NCI-H748 (cell line): ENCODE data around the gene UACA.

Source experiments
- DNase-seq: peaks from one replicate; lab custom pipeline; 2025; ENCODE audit not compliant: unreplicated experiment; lab: John Stamatoyannopoulos, UW

Gene UACA

GRCh38 chr15:70710714-70711113, 52.6 kb downstream of the UACA start:
- DNase-seq, result no peak

GRCh38 chr15:70708839-70709238, 54.5 kb downstream of the UACA start:
- no peak for DNase-seq

DNA sequence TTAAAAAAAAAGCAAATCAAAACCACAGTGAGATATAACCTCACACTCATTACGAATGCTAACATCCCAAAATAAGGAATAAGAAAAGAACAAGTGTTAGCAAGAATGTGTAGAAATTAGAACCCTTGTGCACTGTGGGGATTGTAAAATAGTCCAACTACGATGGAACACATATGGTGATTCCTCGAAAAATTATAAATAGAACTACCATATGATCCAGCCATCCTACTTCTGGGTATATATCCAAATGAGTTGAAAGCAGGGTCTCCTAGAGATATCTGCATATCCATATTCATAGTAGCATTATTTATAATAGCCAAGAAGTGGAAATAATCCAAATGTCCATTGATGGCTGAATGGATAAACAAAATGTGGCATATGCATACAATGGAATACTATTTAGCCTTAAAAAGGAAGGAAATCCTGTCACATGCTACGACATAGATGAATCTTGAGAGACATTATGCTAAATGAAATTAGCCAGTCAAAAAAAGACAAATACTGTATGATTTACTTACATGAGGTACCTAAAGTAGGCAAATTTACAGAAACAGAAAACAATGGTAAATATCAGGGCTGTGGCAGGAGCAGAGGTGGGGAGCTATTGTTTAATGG, 55.6 kb downstream of the UACA start:
- DNase-seq, result no peak

- DNase-seq, result no peak
These were observed 58.6 kb downstream of the UACA start for GRCh38 chr15:70704731-70705130.

GRCh38 chr15:70704166-70704565, 59.2 kb downstream of the UACA start:
- DNase-seq, result peak; percentile 6

DNA sequence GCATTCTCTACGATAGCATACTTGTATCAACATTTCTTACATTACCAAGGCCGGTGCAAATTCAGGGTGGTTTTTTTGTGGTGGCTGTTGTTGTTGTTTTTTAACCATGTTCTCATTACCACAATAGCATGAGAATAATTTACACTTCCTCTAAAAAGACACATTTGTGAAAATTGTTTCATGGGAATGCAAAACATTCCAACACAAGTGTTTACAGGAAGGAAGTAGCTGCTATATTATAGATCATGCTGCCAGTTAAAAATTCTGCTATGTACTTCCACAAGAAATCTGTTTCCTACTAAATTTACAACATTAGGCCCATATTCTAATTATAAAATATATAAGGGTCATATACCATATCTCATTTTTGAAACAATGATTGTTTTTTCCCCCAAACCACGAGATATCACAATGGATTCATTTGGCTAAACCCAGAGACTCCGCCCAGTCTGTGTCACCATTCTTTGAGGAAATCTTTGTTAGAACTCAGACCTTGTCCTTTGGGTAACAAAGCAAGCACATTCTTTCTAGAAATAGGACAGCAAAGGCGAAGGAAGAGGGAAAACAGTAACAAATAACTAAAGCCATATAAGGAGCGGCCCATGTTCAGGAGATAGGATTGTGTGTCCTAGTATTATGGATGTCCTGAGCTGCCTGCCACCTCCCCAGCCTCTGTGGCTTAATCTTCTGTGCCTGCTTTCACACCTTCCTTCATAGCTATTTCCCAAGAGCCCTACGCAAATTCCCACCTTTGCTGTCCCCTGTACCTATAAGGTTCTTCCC, 60.1 kb downstream of the UACA start:
- no peak for DNase-seq

DNA sequence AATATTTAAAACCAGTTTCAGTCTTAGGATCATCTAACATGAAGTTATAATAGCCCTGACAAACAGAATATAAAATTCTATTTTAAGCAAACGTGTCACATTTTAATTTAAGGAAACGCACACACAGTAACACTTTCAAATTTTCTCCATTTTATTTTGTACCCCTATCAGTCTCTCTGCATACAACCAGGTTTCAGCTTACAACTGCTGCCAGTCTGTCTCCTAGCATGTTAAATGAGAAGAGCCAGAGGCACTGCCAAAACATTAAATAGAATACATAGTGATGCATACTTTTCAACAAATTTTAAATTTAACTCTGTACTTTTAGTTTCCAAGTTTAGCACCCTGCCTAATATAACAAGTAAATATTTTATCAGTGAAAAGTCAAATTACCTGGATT, 60.8 kb downstream of the UACA start:
- no peak for DNase-seq

DNA sequence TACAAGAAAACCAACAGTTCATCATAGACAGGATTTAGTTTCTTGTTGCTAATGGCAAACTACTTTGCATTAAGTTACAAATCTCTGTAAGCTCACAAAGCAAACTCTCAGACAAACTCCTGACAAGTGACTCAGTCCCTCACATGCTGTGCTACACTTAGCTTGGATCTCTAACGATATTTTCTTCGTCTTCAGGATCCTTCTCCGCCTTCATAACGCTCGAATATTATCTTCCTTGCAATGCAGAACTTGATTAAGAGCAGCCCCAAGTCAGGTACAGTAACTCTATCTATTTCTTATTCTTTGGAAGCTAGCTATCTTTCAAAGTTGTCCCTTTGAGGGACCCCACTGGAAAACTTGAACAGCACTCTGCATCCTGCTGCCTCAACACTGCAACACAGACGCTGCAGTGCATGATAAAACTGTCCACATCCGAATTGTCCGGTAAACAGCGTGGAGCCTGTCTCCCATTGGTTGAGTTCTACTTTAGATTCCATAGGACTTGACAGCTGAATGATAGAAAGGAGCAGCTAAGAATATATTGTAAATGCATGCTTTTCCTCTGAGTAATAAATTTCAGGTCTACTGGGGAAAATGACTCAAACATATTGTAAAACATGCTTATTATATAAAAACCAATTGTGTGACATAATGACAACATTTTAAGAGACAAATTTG, 61.3 kb downstream of the UACA start:
- DNase-seq, result no peak

DNA sequence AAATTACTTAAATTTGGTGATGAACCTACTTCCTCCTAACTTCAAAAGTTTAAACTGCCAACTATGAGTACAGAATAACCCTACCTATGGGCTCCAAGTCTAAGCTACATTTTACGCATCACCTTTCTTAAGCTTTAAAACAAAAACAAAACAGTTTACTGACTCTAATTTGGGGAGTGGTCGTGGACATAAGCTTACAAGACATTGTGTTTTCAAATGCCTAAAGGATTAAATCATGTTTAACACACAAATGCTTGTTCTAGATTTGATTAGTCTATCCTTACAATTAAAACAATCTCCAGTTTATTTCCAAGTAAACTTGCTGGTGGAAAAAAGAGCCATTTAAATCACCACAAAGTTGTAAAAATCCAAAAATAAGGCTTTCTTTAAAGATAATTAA, 62.2 kb downstream of the UACA start:
- no peak for DNase-seq

DNA sequence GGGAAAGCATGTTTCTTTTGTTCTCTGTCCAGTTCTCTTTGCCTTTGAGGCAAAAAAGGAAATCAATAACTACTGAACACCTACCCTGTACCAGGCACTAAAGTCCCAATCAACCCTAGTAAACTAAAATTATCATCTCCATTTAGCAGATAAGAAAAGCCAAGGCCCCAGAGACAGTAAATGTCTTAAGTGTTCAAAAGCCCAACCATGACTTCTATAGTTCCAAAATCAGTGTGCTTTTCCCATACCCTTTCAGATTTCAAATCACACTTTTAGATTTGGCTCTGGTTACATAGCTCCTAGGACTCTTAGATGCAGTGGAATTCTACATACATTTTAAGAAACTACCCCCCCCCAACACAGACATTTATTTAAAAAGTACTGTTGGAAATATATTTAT, 63.5 kb downstream of the UACA start:
- no peak for DNase-seq

DNA sequence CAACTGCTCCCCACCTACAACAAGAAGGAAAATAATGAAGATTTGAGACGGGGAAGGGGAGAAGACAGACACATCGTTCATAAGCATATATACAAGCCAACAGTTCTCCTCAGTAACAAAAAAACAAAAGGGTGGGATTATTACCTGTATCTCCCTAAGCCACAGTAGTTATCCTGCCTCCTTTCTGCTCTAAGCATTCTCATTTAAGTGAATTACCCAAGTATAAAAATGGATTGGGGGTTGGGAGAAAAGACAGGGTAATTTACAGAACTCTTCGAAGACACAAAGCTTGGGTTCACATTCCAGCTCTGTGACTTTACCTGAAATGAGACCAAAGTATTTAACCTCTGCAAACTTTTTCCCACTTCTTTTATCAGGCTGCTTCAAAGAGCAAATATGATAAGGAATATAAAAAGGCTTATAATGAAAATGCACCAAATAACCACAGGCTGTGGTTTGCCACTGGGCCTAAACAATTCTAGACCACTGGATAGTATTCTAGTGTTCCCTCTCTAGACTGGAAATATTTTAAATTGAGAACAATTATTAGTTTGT, 64.4 kb downstream of the UACA start:
- no peak for DNase-seq

GRCh38 chr15:70698426-70698825, 64.9 kb downstream of the UACA start:
- DNase-seq, result no peak

GRCh38 chr15:70690491-70691276, 72.7 kb downstream of the UACA start:
- DNase-seq, result no peak

DNA sequence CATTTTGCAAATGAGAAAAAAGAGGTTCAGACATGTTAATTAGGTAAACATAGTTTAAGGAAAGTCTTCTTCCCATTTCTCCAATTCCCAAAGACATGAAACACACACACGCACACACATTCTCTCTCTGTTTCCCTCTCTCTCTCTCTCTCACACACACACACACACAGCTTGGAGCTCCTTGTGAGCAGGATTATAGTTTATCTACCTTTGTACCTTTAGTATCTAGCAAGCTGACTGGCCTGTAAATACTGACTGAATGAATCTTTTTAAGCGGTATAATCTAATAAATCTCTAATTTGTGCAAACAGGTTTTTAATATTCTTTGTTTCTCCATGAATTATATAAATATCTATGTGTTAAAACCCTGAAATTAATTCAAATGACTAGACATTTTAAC, 73.3 kb downstream of the UACA start:
- DNase-seq, result no peak

- no peak for DNase-seq
These were observed 75.9 kb downstream of the UACA start for GRCh38 chr15:70687482-70687881.

DNA sequence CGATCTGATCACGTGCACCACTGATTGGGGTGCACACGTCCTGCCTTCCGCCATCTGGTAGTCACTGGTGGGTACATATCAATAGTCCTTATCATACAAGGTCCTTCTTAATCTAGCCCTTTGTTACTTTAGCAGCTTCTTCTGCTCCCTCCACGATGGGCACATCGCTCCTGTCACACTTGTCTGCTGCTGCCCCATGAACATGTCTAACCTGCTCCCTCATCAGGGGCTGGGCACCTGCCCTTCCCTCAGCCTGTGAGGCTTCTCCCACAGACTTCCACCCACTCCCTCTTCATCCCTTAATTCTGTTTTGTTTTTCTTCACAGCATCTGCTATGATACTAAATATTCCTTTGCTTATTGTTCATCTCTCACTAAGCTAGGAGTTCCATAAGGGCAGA, 82.5 kb downstream of the UACA start:
- no peak for DNase-seq

DNA sequence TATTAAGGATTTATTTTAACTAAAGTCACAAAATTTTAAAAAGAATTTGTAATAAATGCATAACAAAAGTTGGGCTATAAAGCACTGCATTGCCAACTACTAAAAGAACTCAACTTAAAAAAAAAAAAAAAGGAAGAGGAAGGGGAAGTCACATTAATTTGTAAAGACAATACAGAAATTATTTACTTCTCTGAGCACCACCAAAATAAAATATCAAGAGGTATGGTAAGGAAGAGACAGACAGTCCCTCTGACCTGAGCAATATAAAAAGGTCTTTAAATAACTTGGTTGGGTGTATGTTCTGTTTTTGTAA, 83.5 kb downstream of the UACA start:
- DNase-seq, result no peak

GRCh38 chr15:70672081-70672480, 91.3 kb downstream of the UACA start:
- no peak for DNase-seq

DNA sequence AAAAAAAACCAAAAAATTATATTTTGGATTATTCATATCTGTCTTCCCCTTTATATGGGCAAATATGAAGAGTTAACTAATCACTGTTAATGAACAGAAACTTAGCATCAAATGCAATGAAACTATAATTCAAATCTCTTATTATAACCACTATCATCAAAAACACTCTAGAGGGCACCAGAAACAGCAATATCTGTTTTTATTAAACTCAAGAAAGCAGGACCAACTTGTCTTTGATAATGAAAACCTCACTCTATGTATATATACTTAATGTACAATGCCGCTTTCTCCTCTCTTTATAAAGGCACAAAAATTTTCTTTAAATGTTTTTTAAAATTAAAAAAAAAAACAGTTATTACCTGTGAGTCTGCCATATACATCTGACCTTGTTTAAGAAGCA, 92.7 kb downstream of the UACA start:
- no peak for DNase-seq

- DNase-seq, result no peak
These were observed 93.2 kb downstream of the UACA start for GRCh38 chr15:70669966-70670658.
